22Rv1 (cell line): Measurements from ENCODE around the gene OTUD5.

Experiments used
- H3K27ac ChIP-seq: fragments of 450-650 bp; 2 replicates; pipeline ENCODE4 v1.5.1; 2017
- ZFX ChIP-seq: fragments of 450-650 bp; IDR thresholded peaks from 2 replicates; pipeline ENCODE4 v1.6.1; 2017; ENCODE audit warnings: antibody characterized with exemption, borderline replicate concordance
- TF ChIP-seq, protein P1 (sequence below): fragments of 450-650 bp; IDR thresholded peaks from 2 replicates; pipeline ENCODE4 v1.5.1; 2017; ENCODE audit warnings: mild to moderate bottlenecking

Gene OTUD5

DNA sequence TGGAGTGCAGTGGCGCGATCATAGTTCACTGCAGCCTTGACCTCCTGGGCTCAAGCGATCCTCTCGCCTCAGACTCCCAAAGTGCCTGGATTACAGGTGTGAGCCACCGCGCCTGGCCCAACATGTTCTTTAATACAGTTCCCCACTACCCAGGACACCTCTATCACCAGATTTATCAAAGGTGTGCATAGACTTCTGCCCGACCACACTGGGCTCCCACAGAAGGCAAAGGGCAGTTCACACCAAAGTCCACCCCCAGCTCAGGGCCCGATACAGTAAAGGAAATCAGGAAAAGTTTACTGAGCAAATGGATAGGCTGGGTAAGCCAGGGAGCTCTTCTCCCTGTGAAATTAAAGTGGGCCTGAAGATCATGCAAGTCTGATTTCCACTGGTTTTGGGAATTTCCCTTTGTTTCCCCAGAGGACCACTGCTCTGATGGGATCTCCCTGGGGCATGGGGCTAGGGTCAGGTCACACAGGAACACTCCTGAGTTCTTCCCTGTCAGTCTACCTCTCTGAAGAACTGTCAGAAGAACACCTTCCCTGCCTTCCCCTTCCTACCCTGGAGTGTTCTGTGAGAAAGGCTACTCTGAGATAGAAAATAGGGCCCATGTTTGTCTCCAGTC is 20.9 kb downstream of the OTUD5 start:
- TF ChIP-seq, protein P1, sequence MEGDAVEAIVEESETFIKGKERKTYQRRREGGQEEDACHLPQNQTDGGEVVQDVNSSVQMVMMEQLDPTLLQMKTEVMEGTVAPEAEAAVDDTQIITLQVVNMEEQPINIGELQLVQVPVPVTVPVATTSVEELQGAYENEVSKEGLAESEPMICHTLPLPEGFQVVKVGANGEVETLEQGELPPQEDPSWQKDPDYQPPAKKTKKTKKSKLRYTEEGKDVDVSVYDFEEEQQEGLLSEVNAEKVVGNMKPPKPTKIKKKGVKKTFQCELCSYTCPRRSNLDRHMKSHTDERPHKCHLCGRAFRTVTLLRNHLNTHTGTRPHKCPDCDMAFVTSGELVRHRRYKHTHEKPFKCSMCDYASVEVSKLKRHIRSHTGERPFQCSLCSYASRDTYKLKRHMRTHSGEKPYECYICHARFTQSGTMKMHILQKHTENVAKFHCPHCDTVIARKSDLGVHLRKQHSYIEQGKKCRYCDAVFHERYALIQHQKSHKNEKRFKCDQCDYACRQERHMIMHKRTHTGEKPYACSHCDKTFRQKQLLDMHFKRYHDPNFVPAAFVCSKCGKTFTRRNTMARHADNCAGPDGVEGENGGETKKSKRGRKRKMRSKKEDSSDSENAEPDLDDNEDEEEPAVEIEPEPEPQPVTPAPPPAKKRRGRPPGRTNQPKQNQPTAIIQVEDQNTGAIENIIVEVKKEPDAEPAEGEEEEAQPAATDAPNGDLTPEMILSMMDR = no peak
- no peak for TF ChIP-seq ZFX
- no peak overlapping the region for H3K27ac ChIP-seq

DNA sequence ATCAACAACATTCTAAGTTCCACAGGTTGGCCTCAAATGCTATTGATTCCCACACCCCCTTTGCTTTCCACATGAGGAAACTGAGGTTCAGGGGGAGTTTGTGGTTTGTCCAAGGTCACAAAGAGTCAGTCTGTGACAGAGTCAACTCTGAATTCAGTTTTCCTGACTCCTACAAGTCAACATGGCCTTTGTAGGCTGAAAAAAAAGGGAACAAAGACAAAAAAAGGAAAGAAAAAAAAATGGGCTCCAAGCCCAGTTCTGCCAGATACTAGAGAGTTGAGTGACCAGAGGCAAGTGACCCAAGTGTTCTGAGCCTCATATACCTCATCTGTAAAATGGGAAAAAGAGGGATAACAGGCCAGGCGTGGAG is 22.1 kb downstream of the OTUD5 start:
- no peak for TF ChIP-seq ZFX
- TF ChIP-seq, protein P1 = no peak
- no peak overlapping the region for H3K27ac ChIP-seq

DNA sequence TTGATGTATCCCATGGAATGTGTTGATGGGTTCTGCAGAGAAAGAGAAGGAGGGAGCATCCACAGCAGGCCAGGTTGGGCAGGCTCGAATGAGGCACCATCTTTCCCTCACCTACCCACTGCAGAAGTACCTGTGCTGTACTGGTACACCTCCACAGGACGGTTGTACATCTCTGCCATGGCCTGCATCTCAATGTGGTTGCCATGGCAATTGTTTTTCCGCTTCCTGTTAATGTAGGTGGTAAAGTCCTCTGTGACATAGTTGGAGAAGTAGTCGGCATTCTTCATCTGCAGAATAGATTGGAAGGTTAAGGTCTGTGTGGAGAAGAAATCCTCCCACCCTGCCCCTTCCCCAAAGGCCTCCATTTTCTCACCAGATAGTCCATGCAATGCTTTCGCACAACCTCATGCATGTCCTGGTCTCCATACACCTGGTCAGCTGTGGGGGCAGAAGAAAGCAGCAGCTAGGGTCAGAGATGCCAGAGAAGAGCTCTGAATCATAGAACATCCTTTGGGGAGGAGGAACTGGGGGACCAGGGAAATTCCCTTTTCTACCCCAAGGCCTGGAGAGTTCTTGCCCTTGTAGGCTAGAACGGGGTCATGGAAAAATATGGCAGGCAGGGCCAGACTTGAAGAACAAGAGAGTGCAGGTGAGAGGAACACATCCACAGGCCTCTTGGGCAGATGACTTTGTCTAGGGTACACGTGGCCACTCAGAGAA is 22.7 kb downstream of the OTUD5 start:
- TF ChIP-seq, protein P1 = no peak
- no peak for TF ChIP-seq ZFX
- H3K27ac ChIP-seq = no peak overlapping the region

DNA sequence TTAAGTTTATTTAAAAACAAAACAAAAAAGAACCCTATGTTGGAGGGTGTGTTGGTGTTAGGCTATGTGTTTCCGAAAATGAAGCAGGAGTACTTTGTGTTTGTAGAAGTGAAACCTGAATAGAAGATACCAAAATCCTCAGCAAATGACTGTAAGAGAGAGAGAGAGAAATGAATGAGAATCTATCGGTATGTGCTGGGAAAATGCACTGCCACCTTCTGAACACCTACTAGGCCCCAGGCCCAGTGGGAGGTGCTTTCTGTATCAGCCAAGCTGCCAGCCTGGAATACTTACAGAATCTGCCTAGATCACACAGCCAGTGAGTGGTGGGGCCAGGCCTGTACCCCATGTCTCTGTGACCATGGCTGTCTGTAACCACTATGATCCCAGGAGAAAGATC is 23.6 kb downstream of the OTUD5 start:
- no peak for TF ChIP-seq ZFX
- TF ChIP-seq, protein P1 = no peak
- no peak overlapping the region for H3K27ac ChIP-seq

DNA sequence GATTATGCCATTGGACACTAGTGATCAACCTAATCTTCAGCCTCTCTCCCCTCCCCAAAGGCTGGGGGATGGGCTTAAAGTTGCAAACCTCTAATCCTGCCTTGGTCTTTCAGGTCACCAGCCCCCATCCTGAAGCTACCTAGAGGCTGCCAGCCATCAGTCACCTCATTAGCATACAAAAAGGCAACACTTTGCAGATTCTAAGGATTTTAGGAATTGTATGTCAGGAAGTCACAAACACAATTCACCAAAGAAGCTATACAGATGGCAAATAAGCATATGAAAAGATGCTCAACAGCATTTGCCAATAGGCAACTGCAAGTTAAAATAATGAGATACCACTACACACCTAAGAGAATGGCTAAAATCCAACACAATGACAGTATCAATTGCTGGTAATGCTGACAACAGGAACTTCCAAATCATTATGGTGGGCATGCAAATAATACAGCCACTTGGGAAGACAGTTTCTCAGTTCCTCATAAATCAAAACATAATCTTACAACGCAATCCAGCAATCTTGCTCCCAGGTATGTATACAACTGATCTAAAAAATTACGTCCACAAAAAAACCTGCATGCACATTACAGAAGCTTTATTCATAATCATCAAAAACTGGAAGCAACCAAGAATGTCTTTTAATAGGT is 29.5 kb downstream of the OTUD5 start:
- TF ChIP-seq, protein P1 = no peak
- TF ChIP-seq ZFX = no peak
- H3K27ac ChIP-seq = no peak overlapping the region

DNA sequence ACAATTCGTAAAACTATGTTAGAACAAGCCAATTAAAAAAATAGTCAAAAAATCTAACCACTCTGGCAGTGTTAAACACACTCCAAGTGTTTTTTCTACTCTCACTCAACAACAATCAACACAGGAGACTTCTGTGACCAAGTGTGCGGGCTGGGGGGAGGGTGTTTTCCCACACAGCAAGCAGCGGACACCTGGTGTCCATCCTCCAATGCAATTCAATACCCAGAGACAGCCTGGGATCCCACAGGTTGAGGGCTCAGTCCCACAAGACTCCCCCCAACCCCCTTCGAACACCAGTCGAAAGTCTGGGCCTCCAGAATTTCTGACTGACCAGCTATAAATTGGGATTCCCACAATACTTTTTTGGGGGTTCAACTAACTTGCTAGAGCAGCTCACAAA is 30.3 kb downstream of the OTUD5 start:
- TF ChIP-seq, protein P1 = no peak
- TF ChIP-seq ZFX = no peak
- H3K27ac ChIP-seq = no peak overlapping the region

DNA sequence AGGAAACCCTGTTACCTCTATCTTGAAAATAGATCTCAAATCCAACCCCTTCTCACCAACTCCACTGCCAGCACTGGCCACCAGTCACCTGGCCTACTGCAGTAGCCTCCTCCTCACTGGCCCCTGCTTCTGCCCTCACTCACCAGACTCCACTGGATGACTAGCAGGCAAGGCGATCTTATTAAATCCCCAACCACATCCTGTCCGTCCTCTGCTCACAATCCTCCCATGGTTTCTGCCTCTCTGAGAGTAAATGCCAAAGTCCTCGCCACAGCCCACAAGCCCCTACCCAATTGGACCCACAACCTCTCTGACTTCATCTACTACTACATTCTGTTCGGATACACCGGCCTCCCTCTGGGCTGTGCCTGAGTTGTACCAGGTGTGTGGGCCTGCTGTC is 33.1 kb downstream of the OTUD5 start:
- no peak overlapping the region for H3K27ac ChIP-seq
- TF ChIP-seq, protein P1 = no peak
- no peak for TF ChIP-seq ZFX
